Measurements from ENCODE around the gene FARS2.

DNA sequence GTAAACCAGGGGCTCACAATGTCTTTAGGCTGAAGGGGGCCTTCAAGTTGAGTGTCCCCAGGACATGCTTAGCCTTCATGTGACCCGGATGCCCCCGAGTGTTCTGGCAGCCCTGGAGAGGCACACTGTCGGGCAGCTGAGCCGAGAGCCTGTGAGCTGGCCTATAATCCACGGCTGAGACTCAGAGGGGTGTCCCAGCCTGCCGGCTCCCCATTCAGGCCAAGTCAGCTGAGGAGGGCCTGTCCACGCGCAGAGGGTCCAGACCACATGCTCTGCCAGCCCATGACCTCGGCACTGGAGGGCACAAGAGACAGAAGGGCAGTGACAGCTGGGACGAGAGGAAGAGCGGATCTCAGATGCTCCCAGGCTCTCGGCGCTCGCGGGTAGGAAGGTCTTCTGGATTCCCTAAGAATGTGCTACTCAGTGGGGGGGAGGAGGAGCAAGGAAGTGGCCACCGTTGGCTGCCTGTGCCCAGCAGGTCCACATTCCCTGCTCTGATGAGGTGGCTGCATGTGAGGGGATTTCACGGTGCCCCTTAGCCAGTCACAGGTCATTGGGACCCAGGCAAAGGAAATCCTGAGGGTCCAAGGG, 520.7 kb downstream of the FARS2 start:
- TF ChIP-seq POLR2A (IDR thresholded peaks at IDR 0.05; ENCODE audit: low read depth, low read length) (no peak), POLR2AphosphoS5 (IDR thresholded peaks at IDR 0.05; ENCODE audit: low read depth, low read length) (no peak), TAF1 (IDR thresholded peaks at IDR 0.05; ENCODE audit: borderline replicate concordance, low read depth, low read length) (no peak)
